A673 (cell line): ENCODE measurements around the gene CWC27. TPM values are rescaled to one million over a fixed set of nuclear protein-coding genes. Genes with fewer than 3 reads are reported as not detected.

Source experiments
- BruUV-seq: library from RNA; stranded (reverse); fragments of 400-500 nt; replicated peaks from 2 replicates; lab custom pipeline; 2021; lab: Mats Ljungman, UMichigan
- CTCF ChIA-PET: fragments of 300-600 bp; sonication (Branson Sonifier 250); formaldehyde crosslinking; loops from one replicate; lab custom pipeline; 2022; ENCODE audit warnings: antibody characterized with exemption; lab: Charles Lee
- POLR2A ChIA-PET: fragments of 300-600 bp; sonication (Branson Sonifier 250); formaldehyde crosslinking; loops from one replicate; lab custom pipeline; 2022; ENCODE audit warnings: antibody characterized with exemption; ENCODE audit not compliant: low non-redundant PET; lab: Charles Lee
- DNase-seq: peaks from one replicate; pipeline ENCODE4 v3.0.0-alpha.2; 2015; ENCODE audit warnings: low spot score
- H3K27ac ChIP-seq: fragments of 200-600 bp; sonication (generic); 2 replicates; pipeline ENCODE4 v1.5.1; 2016; ENCODE audit warnings: mixed run types, low read depth, mild to moderate bottlenecking, mixed read lengths, antibody characterized with exemption, low read length; ENCODE audit not compliant: poor library complexity, severe bottlenecking
- H3K27me3 ChIP-seq: fragments of 200-600 bp; sonication (generic); replicated peaks from 2 replicates; pipeline ENCODE4 v1.6.1; 2017; ENCODE audit warnings: mixed run types, low read depth, mild to moderate bottlenecking, mixed read lengths, antibody characterized with exemption, low read length; ENCODE audit not compliant: insufficient read depth, poor library complexity
- H3K36me3 ChIP-seq: fragments of 200-600 bp; sonication (generic); 2 replicates; pipeline ENCODE4 v1.6.1; 2016; ENCODE audit warnings: mixed run types, mild to moderate bottlenecking, mixed read lengths, antibody characterized with exemption, low read length; ENCODE audit not compliant: insufficient read depth, poor library complexity, severe bottlenecking
- H3K4me1 ChIP-seq: fragments of 200-600 bp; sonication (generic); 2 replicates; pipeline ENCODE4 v1.6.1; 2017; ENCODE audit warnings: mixed run types, mild to moderate bottlenecking, mixed read lengths, antibody characterized with exemption, low read length; ENCODE audit not compliant: insufficient read depth, poor library complexity, severe bottlenecking
- H3K4me3 ChIP-seq: fragments of 200-600 bp; sonication (generic); 2 replicates; pipeline ENCODE4 v1.5.1; 2016; ENCODE audit warnings: low read depth, mixed run types, mild to moderate bottlenecking, mixed read lengths, low read length; ENCODE audit not compliant: poor library complexity, severe bottlenecking
- H3K9me3 ChIP-seq: fragments of 200-600 bp; sonication (generic); 2 replicates; pipeline ENCODE4 v1.6.1; 2016; ENCODE audit warnings: mixed run types, low read depth, mild to moderate bottlenecking, mixed read lengths, antibody characterized with exemption, low read length; ENCODE audit not compliant: poor library complexity, severe bottlenecking
- CTCF ChIP-seq: fragments of 300-800, 200-600 bp; sonication (generic); conservative IDR thresholded peaks from 2 replicates; pipeline ENCODE4 v1.5.1; 2017; ENCODE audit warnings: low read depth, mild to moderate bottlenecking, antibody characterized with exemption, low read length, moderate library complexity, mixed read lengths
- EZH2 ChIP-seq: fragments of 200-600 bp; sonication (generic); IDR thresholded peaks from 2 replicates; pipeline ENCODE4 v1.6.1; 2017; ENCODE audit warnings: borderline replicate concordance, low read depth, mild to moderate bottlenecking, mixed read lengths, antibody characterized with exemption, low read length; ENCODE audit not compliant: poor library complexity, severe bottlenecking
- intact Hi-C: fragments of 100-400 bp; cut with micrococcal nuclease; formaldehyde crosslinking; loops from one replicate; pipeline ENCODE4 v1.10.0; 2022; ENCODE audit not compliant: unreplicated experiment
- total RNA-seq: library from RNA; stranded (reverse); gene quantifications from 2 replicates; pipeline ENCODE4 v1.2.3, GENCODE V29; 2021

Gene CWC27
- total RNA-seq, 1 experiment from 2014 or later: 38.0 TPM

- no TSS peak for BruUV-seq
- intact Hi-C loops: no loop called here
- no peaks in the 10 kb centered on the region for H3K4me1 ChIP-seq
- ChIA-PET CTCF (no interaction called here), POLR2A (no interaction called here)
- H3K36me3 ChIP-seq: no peaks in the 10 kb centered on the region
- no peaks in the 10 kb centered on the region for H3K27me3 ChIP-seq
- no peaks in the 10 kb centered on the region for H3K9me3 ChIP-seq
- no peak overlapping the region for H3K27ac ChIP-seq
- TF ChIP-seq CTCF: no peak
- TF ChIP-seq EZH2: no peak
- no peak for DNase-seq
- H3K4me3 ChIP-seq: no peak overlapping the region
Observed at GRCh38 chr5:65009207-65009606, 240.5 kb downstream of the CWC27 start.

- H3K9me3 ChIP-seq: no peaks in the 10 kb centered on the region
- H3K36me3 ChIP-seq: no peaks in the 10 kb centered on the region
- POLR2A ChIA-PET: no interaction called here
- H3K27me3 ChIP-seq: no peaks in the 10 kb centered on the region
- no peak for DNase-seq
- H3K4me3 ChIP-seq: no peak overlapping the region
- H3K4me1 ChIP-seq: no peaks in the 10 kb centered on the region
- CTCF ChIA-PET: no interaction called here
- intact Hi-C loops: no loop called here
- H3K27ac ChIP-seq: no peak overlapping the region
- BruUV-seq: no TSS peak
- TF ChIP-seq EZH2 (no peak), CTCF (no peak)
Observed at GRCh38 chr5:65010841-65011240, 242.1 kb downstream of the CWC27 start.

- intact Hi-C loops: no loop called here
- no TSS peak for BruUV-seq
- no peak for DNase-seq
- H3K4me3 ChIP-seq: no peak overlapping the region
- POLR2A ChIA-PET: no interaction called here
- H3K27me3 ChIP-seq: no peaks in the 10 kb centered on the region
- H3K9me3 ChIP-seq: no peaks in the 10 kb centered on the region
- H3K4me1 ChIP-seq: no peaks in the 10 kb centered on the region
- CTCF ChIA-PET: no interaction called here
- no peaks in the 10 kb centered on the region for H3K36me3 ChIP-seq
- no peak for TF ChIP-seq CTCF
- TF ChIP-seq EZH2: no peak
- H3K27ac ChIP-seq: no peak overlapping the region
Observed at GRCh38 chr5:65012301-65012892, 243.7 kb downstream of the CWC27 start.
